Stimulated activated CD8-positive, alpha-beta memory T cell treated with anti-CD3 and anti-CD28 coated beads, Interleukin-4, amount 100 ng/mL, for 4 hours (primary cell): ENCODE results near the gene PRPF40B.

Source experiments
- DNase-seq, 2 donors: peaks; one replicate each; pipeline ENCODE4 v3.0.0-alpha.2; 2020; ENCODE audit warnings: low read depth in 2 of 2, low spot score in 1 of 2

Gene PRPF40B

GRCh38 chr12:49683599-49684309 is 60.4 kb downstream of the PRPF40B start:
- no peak for DNase-seq

DNA sequence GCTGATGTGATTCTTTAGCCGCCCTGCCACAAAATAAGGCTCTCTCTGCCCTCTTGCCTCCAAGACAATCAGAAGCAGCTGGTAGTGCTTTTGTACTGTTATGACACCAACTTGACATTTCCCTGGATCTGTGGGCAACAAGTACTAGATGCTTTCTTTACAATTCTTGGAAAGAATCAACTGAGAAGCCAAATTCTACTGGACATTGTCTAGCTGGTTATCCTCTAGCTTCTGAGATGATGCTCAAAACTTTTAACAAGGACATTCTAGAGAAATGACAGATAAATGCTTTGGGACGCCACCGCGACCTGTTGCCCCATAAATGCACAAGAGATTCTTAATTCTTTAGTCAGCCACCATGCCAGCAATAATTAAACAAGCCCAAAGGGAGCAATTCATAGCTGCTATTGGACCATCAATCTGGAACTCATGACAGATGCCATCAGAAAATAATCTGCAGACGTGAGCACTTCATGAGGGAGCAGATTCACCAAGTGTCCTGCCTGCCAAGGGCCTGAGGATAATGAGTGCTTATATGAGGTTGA is 61.0 kb downstream of the PRPF40B start:
- DNase-seq: no peak

DNA sequence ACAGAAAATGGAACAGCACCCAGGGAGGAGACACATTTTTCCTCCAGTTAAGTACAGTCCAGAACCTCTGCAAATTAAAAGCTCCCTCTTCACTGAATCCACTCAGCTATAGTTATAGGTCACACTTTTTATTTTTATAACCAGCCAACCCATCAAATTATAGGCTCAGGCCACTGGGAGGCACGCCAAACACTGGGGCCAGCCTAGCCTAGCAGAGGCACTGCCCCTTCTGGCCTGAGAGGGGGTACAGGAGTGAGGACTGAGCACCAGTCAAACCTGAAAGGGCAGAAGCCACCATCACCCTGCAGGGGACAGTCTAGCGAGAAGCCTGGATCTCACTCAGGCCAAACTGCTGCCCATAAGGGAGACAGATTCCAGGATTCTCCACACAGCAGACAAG is 64.6 kb downstream of the PRPF40B start:
- DNase-seq: no peak

- no peak for DNase-seq
These were observed 65.9 kb downstream of the PRPF40B start for GRCh38 chr12:49689237-49689636.

- DNase-seq: no peak
These were observed 66.4 kb downstream of the PRPF40B start for GRCh38 chr12:49689785-49690184.

GRCh38 chr12:49692851-49693250 is 69.5 kb downstream of the PRPF40B start:
- DNase-seq: no peak

- DNase-seq: no peak
These were observed 70.6 kb downstream of the PRPF40B start for GRCh38 chr12:49693931-49694444.
